GM19193 (cell line): ENCODE results near the gene IL22RA1.

Experiments used
- POLR2A ChIP-seq: IDR thresholded peaks from 4 replicates; pipeline ENCODE4 v1.6.1; 2011; ENCODE audit not compliant: insufficient read depth, insufficient read length; ENCODE audit errors: extremely low read depth

IL22RA1 gene

DNA sequence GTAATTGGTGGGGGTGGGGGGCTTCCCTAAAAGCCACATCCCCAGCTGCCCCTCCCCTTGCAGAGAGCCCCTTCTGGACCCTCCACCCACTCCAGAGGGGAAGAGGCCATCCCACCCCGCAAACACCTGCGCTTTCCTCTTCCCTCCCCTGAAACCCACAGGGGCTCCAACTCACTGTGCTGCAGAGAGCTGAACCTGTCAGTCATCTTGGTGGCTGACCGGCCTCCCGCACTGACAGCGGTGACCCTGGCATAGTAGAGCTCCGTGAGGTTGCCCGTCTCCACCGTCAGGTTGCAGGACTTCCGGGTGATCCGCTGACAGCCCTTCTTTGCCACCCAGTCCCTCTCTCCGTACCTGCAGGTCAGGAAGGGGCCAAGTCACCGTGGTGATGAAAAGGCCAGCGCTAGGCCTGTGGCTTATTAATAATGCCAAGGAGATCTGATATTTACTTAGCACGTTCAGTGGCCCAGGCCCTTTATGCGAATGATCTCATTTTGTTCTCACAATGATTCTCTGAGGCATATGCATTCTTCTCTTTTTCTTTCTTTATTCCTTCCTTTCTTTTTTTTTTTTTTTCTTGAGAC, 5.9 kb downstream of the IL22RA1 start:
- no peak for TF ChIP-seq POLR2A

DNA sequence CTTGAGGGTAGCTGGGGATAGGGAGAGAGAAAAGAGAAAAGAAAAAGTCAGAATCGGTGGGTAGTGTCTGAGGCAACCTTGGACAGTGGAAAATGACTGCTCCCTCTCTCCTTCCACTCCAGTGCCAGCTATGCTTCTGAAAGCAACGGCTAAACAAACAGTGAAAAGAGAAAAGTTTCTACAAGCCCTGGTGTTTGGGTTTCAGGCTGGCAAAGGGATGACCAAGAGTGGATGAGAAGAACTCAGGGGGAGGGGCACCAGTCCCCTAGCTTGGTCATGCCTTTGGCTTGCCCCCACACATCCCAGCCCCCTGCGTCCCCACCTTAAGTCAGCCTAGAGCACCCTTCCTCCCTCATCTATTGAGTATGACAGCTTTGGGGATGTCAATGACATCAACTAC, 8.6 kb downstream of the IL22RA1 start:
- no peak for TF ChIP-seq POLR2A

DNA sequence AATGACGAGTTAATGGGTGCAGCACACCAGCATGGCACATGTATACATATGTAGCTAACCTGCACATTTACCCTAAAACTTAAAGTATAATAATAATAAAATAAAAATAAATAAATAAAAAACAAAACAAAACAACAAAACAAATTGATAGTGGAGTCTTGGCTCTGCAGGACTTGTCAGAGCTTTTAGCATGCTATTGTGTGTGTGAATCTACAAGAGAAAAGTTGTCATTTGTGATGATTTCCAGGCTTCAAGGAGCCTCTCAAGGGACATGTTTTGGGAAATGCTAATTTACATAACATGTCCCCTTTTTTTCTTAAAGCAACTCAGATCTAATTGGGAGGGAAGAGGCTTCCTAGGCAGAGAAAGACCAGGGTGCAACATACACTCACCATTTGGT, 9.1 kb downstream of the IL22RA1 start:
- no peak for TF ChIP-seq POLR2A

DNA sequence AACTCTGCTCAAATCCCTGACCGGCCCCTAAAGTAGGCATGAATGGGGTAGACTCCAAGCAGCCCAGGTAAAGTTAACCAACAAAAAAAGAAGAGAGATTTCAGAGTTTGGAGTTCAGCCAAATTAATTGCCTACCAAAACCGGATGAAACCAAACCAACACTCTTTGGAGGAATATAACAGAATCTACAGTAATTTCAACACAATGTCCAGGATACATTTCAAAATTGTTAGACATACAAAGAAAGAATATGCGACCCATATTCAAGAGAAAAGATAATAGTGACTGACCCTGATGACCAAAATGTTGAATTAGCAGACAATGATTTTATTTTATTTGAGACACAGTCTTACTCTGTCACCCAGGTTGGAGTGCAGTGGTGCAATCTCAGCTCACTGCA, 12.6 kb downstream of the IL22RA1 start:
- TF ChIP-seq POLR2A = no peak

DNA sequence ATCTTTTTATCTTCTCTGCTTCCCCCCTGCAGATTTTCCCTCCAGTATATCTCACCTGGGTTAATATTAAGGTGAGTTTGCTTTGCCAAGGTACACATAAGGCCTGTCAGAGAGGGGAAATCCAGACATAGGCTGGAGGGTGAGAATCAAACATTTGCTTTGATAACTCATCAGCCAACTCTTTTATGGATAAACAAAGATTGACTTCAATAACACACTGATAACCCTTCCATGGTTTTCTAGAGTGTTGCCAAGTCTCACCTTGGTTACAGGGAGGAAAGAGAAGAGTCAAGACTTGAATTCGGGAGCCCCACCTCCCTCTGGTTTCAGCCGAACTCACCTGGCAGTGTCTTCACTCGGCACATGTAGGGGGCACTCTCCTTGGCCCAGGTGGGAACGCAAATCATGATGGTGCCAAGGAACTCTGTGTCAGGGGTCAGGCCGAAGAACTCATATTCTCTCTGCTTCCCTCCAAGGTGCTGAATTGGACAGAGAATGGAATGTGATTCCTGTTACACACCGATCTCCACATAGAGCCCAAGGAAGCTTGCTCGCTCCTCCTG, 15.1 kb downstream of the IL22RA1 start:
- no peak for TF ChIP-seq POLR2A

DNA sequence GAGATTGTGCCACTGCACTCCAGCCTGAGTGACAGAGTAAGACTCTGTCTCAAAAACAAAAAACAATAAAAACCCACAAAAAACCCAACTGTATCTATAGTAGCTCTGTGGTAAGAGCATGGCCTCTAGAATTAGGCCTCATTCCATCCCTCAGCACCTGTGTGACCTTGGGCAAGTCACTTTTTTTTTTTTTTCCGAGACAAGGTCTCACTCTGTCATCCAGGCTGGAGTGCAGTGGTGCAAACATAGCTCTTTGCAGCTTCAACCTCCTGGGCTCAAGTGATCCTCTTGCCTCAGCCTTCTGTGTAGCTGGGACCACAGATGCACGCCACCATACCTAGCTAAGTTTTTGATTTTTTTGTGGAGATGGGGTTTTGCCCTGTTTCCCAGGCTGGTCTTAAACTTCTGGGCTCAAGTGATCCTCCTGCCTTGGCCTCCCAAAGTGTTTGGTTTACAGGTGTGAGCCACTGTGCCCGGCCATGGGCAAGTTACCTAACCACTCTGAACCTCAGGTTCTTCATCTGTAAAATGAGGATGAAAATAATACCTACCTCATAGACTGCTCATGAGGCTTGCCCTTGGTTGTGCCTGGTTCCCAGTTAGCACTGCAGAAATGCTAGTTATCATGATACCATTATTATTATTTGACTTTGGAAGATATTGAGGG, 15.7 kb downstream of the IL22RA1 start:
- TF ChIP-seq POLR2A = no peak

DNA sequence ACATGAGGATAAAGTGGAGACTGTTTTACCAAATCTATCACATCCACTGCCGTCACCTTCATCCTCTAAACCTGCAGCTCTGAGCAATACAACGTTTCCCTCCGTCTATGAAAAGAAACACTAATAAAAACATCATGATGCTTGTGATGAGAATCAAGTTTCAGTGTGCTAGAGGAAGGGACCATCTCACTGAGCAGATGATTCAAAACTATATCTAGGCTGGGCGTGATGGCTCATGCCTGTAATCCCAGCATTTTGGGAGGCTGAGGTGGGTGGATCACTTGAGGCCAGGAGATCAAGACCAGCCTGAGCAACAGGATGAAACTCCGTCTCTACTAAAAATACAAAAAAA, 16.3 kb downstream of the IL22RA1 start:
- TF ChIP-seq POLR2A = no peak

DNA sequence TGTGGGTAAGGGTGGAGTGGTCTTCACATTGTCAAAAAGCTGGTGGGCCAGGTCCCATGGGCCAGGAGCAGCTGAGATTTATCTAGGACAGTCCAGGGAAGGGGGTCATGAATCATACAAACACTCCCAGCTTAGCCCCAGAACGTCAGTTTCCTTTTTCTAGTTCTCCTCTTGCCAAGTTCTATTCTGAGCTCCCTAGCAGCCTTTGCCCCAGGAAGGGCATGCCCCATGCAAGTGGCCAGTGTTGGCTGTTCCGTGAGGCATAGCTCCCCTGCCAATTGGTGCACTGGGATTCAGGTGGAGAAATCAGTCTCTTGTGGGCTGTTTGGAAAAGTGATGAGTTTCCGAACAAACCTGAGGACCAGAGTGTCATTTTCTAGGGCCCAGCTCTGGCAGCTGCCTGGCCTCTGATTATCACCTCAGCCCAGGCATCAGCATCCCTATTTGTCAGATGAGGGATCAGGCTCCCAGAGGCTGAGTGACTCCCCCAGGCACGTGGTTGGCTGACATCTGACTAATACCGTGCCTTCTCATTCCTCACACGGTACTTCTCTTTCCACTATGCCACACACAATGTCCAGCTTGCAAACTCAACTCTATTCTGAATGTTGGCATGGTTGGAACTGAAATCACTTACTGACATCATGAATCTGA, 16.8 kb downstream of the IL22RA1 start:
- TF ChIP-seq POLR2A = no peak

DNA sequence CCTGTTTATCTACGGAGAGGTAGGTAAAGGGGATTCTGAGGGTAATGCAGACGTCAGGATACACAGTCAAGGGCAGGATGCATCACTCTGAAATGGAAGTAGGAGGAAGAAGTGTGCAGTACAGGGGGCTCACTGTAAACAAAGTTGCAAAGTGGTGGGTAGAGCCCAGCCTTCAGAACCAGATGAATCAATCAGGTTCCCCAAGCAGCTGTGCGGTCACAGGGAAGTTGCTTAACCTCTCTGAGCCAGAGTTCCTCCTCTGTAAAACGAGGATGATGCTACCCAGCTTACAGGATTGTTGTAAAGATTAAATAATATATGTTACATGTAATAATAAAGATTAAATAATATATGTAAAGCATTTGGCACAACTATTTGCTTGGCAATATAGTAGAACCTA, 17.5 kb downstream of the IL22RA1 start:
- no peak for TF ChIP-seq POLR2A

DNA sequence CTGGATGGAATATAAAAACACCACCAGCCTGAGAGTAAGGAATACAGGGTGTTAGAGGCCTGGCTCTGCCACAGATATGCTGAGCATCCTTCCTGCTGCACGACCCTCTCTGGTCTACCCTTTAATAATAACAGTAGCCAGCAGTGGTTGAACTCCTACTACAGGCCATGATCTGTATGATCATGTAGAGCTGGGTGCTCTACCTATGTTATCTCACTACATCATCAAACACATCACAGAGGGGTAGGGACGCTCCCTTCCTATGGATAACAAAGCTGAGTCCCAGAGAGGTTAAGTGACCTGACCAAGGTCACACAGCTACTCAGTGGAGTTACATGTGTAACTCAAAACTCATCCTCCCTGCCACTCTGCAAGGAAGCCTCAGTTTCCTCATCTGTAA, 18.0 kb downstream of the IL22RA1 start:
- no peak for TF ChIP-seq POLR2A

DNA sequence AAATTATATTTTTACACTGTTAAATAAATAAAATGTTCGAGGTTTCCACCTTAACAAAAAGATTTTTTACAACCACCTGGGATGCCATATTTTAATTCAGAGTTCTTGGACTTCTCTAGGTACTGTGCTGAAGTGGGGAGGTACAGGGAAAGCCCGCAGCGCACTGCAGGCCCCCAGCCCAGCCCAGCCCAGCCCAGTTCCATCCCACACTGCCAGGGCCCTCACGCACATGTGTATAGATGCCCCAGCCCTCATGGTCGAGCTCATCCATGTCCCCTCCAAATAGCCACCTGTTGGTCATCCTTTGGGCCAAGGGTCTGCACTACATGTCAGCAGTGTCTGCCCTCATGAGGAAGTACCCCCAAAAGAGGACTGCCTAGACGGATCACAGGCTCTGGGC, 19.3 kb downstream of the IL22RA1 start:
- TF ChIP-seq POLR2A = no peak

DNA sequence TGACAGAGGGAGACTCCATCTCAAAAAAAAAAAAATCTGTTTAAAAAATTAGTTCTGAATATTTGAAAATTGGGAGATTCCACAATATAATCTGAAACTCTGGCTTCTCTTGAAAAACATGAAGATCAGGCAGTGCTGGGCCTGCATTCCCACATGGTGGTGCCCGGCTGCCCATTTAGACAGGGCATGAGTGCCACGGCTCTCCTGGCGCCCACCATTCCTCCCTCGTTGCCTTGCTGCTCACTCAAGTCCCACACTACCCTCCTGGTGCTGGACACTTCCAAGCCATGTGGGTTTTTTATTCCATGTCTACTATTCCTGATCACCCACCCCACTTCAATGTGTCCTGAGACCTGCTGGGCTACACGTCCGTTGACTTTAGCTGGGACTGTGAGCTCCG, 20.2 kb downstream of the IL22RA1 start:
- no peak for TF ChIP-seq POLR2A

DNA sequence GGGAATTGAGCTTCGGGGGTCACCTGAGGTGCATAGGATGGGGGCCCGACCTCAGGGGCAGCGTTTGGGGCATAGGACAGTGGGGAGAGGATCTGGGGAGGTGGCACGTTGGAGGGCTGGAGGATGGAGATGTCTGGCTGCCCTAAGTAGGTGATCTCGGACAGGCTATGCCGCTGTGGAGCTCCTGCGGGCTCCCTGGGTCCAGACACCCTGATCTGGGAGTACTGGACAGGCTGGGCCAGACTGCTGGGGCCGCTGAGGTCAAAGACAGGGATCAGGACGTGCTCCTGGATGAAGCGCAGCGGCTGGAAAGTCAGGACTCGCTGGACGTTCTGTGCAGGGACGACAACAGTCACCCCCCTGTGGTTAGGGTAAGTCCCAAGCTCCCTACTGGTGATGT, 21.5 kb downstream of the IL22RA1 start:
- TF ChIP-seq POLR2A = no peak

DNA sequence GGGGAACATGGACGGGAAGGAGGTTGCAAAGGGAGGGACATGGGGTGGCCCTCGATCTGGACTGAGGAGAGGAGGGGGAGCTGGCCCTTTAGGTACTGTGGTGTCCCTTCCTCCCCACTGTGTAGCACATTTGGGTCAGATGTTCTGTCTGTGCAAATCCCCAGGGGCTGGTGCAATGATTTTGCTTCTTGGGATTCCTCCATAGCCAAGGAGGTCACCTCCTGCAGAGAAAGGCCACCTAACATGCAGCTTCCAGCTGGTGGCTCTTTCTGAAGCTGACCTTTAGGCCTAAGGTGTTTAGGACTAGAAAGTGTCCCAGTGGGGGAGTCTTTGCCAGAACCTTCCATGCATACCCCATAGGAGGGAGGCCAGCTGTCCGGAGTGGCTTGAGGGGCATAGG, 22.0 kb downstream of the IL22RA1 start:
- TF ChIP-seq POLR2A = no peak

DNA sequence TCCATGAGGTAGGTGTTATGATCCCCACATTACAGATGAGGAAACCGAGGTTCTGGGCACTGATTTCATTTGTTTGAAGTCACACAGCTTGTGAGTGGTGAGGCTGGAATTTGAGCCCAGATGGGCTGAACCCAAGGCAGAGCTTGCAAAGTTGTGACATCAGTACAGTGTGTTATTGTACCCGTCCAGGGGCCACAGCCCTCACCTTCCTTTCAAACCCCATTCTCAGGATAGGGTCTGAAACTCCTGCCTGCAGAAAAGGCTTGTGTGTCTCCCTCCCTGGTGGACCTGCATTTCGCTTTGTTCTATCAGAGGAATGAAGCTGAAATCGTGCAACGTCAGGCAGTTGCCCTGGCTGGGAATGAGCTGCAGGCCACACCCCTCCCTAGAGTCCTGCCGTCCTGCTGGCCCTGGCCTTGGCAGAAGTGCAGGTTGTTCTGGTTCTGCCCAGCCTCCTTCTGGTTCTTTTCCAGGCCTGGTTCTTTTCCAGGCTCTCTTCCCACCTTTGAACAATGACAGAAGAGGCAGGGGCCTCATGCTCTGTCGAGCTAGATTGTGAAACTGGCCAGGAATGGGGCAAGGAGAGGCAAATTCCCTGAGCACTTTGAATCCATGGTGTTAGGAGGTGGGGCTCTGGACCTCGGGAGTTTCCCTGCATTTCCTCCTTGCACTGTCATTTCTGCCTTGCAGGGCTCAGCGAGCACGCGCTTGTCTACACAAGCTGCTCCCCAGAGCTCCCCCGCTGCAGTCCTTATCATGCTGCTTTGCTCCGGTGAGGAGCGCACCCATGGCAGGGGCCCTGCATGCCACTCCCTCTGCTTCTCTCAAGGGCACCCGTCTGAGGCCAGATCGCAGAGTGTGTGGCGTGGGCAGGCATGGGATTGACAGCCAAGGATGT, 22.8 kb downstream of the IL22RA1 start:
- no peak for TF ChIP-seq POLR2A
